ENCODE results near the gene ARID1B. TPM values are rescaled to one million over a fixed set of nuclear protein-coding genes. Genes with fewer than 3 reads are reported as not detected.

Gene ARID1B
- total and polyA plus RNA-seq, 2 of the 13 experiments (the other 11 are each of a cell fraction or from before 2014, with no cell fraction given), result 20.1 to 32.6 TPM

GRCh38 chr6:156832231-156832647 lies 55.1 kb downstream of the ARID1B start (continued):
- TF ChIP-seq FOSL2 (CRISPR knock-in tag; IDR thresholded peaks at IDR 0.05) (no peak), NONO (IDR thresholded peaks at IDR 0.05) (no peak), NONO (CRISPR knock-in tag; conservative IDR thresholded peaks at IDR 0.05) (no peak), KLF12 (CRISPR knock-in tag; IDR thresholded peaks at IDR 0.05; ENCODE audit: borderline replicate concordance) (no peak), LRRFIP1 (CRISPR knock-in tag; conservative IDR thresholded peaks at IDR 0.05) (no peak), CHCHD3 (CRISPR knock-in tag; IDR thresholded peaks at IDR 0.05) (no peak), PBX2 (CRISPR knock-in tag; IDR thresholded peaks at IDR 0.05) (peak; percentile 72), STAT5B (CRISPR knock-in tag; IDR thresholded peaks at IDR 0.05) (no peak), ZNF709 (CRISPR knock-in tag; IDR thresholded peaks at IDR 0.05) (no peak), ZNF430 (CRISPR knock-in tag; IDR thresholded peaks at IDR 0.05) (no peak), ZNF780A (CRISPR knock-in tag; IDR thresholded peaks at IDR 0.05) (no peak), MIXL1 (CRISPR knock-in tag; IDR thresholded peaks at IDR 0.05) (no peak), ATF1 (CRISPR knock-in tag; IDR thresholded peaks at IDR 0.05) (no peak)
